Hepatocyte (in vitro differentiated cells): ENCODE measurements around the gene ITPK1.

ENCODE experiments used
- CTCF ChIP-seq: fragments of 200-600 bp; sonication (generic); IDR thresholded peaks from 2 replicates; pipeline ENCODE4 v1.5.1; 2016; ENCODE audit warnings: antibody characterized with exemption, mild to moderate bottlenecking; ENCODE audit not compliant: poor library complexity
- EZH2 ChIP-seq: fragments of 200-600 bp; sonication (generic); IDR thresholded peaks from 2 replicates; pipeline ENCODE4 v1.6.1; 2016; ENCODE audit warnings: antibody characterized with exemption, mild to moderate bottlenecking, borderline replicate concordance

GRCh38 chr14:93047661-93048060, 68.1 kb downstream of the ITPK1 start:
- TF ChIP-seq CTCF (no peak), EZH2 (no peak)
